HL-60 (cell line): ENCODE data around the gene RGP1.

ENCODE experiments used
- GABPA ChIP-seq: IDR thresholded peaks from 2 replicates; pipeline ENCODE4 v1.6.1; 2012; ENCODE audit warnings: low read depth
- POLR2AphosphoS5 ChIP-seq: IDR thresholded peaks from 2 replicates; pipeline ENCODE4 v1.6.1; 2012; ENCODE audit warnings: low read depth
- TF ChIP-seq, protein P1 (sequence below): IDR thresholded peaks from one replicate; pipeline ENCODE4 v1.5.1; 2011; ENCODE audit warnings: low read length, control low read depth, inconsistent platforms; ENCODE audit not compliant: insufficient read depth
- TF ChIP-seq, protein P2 (sequence below): IDR thresholded peaks from 2 replicates; pipeline ENCODE4 v1.6.1; 2012; ENCODE audit warnings: low read depth; ENCODE audit not compliant: insufficient replicate concordance

DNA sequence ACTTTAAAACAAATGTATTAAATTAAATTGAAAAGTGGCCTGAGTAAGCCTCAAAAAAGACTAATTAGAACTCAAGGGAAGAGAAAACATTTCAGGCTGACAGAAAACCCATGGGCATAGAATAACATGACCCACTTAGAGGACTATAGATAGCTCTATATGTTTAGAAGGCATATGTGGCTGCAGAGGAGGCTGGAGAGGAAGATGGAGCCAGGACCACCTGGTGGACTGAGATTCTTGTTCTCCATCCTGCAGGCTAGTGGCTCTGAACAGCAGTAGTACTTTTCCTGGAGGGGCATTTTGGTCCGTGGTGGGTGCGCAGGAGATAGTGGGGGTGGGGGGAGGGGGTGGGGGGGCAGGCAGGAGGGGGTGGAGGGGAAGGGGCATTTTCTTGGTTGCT is 32.0 kb downstream of the RGP1 start:
- TF ChIP-seq, protein P1, sequence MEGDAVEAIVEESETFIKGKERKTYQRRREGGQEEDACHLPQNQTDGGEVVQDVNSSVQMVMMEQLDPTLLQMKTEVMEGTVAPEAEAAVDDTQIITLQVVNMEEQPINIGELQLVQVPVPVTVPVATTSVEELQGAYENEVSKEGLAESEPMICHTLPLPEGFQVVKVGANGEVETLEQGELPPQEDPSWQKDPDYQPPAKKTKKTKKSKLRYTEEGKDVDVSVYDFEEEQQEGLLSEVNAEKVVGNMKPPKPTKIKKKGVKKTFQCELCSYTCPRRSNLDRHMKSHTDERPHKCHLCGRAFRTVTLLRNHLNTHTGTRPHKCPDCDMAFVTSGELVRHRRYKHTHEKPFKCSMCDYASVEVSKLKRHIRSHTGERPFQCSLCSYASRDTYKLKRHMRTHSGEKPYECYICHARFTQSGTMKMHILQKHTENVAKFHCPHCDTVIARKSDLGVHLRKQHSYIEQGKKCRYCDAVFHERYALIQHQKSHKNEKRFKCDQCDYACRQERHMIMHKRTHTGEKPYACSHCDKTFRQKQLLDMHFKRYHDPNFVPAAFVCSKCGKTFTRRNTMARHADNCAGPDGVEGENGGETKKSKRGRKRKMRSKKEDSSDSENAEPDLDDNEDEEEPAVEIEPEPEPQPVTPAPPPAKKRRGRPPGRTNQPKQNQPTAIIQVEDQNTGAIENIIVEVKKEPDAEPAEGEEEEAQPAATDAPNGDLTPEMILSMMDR: no peak
- no peak for TF ChIP-seq POLR2AphosphoS5
- TF ChIP-seq, protein P2, sequence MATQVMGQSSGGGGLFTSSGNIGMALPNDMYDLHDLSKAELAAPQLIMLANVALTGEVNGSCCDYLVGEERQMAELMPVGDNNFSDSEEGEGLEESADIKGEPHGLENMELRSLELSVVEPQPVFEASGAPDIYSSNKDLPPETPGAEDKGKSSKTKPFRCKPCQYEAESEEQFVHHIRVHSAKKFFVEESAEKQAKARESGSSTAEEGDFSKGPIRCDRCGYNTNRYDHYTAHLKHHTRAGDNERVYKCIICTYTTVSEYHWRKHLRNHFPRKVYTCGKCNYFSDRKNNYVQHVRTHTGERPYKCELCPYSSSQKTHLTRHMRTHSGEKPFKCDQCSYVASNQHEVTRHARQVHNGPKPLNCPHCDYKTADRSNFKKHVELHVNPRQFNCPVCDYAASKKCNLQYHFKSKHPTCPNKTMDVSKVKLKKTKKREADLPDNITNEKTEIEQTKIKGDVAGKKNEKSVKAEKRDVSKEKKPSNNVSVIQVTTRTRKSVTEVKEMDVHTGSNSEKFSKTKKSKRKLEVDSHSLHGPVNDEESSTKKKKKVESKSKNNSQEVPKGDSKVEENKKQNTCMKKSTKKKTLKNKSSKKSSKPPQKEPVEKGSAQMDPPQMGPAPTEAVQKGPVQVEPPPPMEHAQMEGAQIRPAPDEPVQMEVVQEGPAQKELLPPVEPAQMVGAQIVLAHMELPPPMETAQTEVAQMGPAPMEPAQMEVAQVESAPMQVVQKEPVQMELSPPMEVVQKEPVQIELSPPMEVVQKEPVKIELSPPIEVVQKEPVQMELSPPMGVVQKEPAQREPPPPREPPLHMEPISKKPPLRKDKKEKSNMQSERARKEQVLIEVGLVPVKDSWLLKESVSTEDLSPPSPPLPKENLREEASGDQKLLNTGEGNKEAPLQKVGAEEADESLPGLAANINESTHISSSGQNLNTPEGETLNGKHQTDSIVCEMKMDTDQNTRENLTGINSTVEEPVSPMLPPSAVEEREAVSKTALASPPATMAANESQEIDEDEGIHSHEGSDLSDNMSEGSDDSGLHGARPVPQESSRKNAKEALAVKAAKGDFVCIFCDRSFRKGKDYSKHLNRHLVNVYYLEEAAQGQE: no peak
- no peak for TF ChIP-seq GABPA
